H9 (cell line): ENCODE data around the gene INTS6. TPM values are rescaled to one million over a fixed set of nuclear protein-coding genes. Genes with fewer than 3 reads are reported as not detected.

Experiments used
- DNase-seq: peaks from one replicate; pipeline ENCODE4 v3.0.0-alpha.2; 2017
- H2AFZ ChIP-seq: one replicate; pipeline ENCODE4 v1.6.1; 2013; ENCODE audit warnings: mild to moderate bottlenecking, low read length, control low read depth, moderate library complexity
- H2AK5ac ChIP-seq: 2 replicates; pipeline ENCODE4 v1.6.1; 2013; ENCODE audit warnings: low read length, control low read depth, mixed read lengths; ENCODE audit not compliant: insufficient read length
- H2BK120ac ChIP-seq: one replicate; pipeline ENCODE4 v1.6.1; 2013; ENCODE audit warnings: low read depth, mild to moderate bottlenecking, low read length, control low read depth, inconsistent platforms; ENCODE audit not compliant: poor library complexity, severe bottlenecking
- H2BK12ac ChIP-seq: 2 replicates; pipeline ENCODE4 v1.6.1; 2013; ENCODE audit warnings: low read length, control low read depth, mixed read lengths, low read depth; ENCODE audit not compliant: insufficient read length
- H2BK15ac ChIP-seq: 2 replicates; pipeline ENCODE4 v1.6.1; 2013; ENCODE audit warnings: low read depth, low read length, control low read depth
- H2BK20ac ChIP-seq: one replicate; pipeline ENCODE4 v1.6.1; 2013; ENCODE audit warnings: low read depth, mild to moderate bottlenecking, low read length, control low read depth, inconsistent platforms; ENCODE audit not compliant: poor library complexity, severe bottlenecking
- H2BK5ac ChIP-seq: 2 replicates; pipeline ENCODE4 v1.6.1; 2013; ENCODE audit warnings: low read length, control low read depth, mixed read lengths; ENCODE audit not compliant: insufficient read length
- H3K14ac ChIP-seq: 2 replicates; pipeline ENCODE4 v1.6.1; 2013; ENCODE audit warnings: low read length, control low read depth; ENCODE audit not compliant: insufficient read depth
- H3K18ac ChIP-seq: 2 replicates; pipeline ENCODE4 v1.6.1; 2013; ENCODE audit warnings: low read depth, mild to moderate bottlenecking, mixed read lengths, low read length, control low read depth; ENCODE audit not compliant: insufficient read length
- H3K23ac ChIP-seq: 2 replicates; pipeline ENCODE4 v1.6.1; 2013; ENCODE audit warnings: low read length, control low read depth, mixed read lengths, low read depth; ENCODE audit not compliant: insufficient read length
- H3K23me2 ChIP-seq: 2 replicates; pipeline ENCODE4 v1.6.1; 2013; ENCODE audit warnings: low read depth, mild to moderate bottlenecking, mixed read lengths, low read length, control low read depth; ENCODE audit not compliant: insufficient read length, poor library complexity, severe bottlenecking
- H3K27ac ChIP-seq: 2 replicates; pipeline ENCODE4 v1.5.1; 2013; ENCODE audit warnings: low read length, control low read depth, mixed read lengths, low read depth; ENCODE audit not compliant: insufficient read length
- H3K27me3 ChIP-seq: 2 replicates; pipeline ENCODE4 v1.6.1; 2013; ENCODE audit warnings: low read length, control low read depth, inconsistent platforms; ENCODE audit not compliant: insufficient read depth
- H3K4ac ChIP-seq: 2 replicates; pipeline ENCODE4 v1.6.1; 2013; ENCODE audit warnings: low read depth, mild to moderate bottlenecking, control low read depth, inconsistent platforms, low read length, moderate library complexity
- H3K4me1 ChIP-seq: 2 replicates; pipeline ENCODE4 v1.6.1; 2013; ENCODE audit warnings: low read length, control low read depth, inconsistent platforms; ENCODE audit not compliant: insufficient read depth
- H3K4me2 ChIP-seq: 2 replicates; pipeline ENCODE4 v1.6.1; 2013; ENCODE audit warnings: low read length, control low read depth, mixed read lengths; ENCODE audit not compliant: insufficient read length, insufficient read depth
- H3K56ac ChIP-seq: 2 replicates; pipeline ENCODE4 v1.6.1; 2013; ENCODE audit warnings: low read depth, mild to moderate bottlenecking, mixed read lengths, low read length, control low read depth; ENCODE audit not compliant: insufficient read length
- H3K79me1 ChIP-seq: 2 replicates; pipeline ENCODE4 v1.6.1; 2013; ENCODE audit warnings: low read depth, mild to moderate bottlenecking, moderate library complexity, low read length, control low read depth, inconsistent platforms; ENCODE audit not compliant: insufficient read depth, poor library complexity, severe bottlenecking
- H3K79me2 ChIP-seq: 2 replicates; pipeline ENCODE4 v1.6.1; 2013; ENCODE audit warnings: low read length, control low read depth, inconsistent platforms; ENCODE audit not compliant: insufficient read depth
- H3K9ac ChIP-seq: 2 replicates; pipeline ENCODE4 v1.6.1; 2013; ENCODE audit warnings: low read length, control low read depth, mixed read lengths; ENCODE audit not compliant: insufficient read length; ENCODE audit errors: extremely low read depth
- H3K9me3 ChIP-seq: one replicate; pipeline ENCODE4 v1.6.1; 2013; ENCODE audit warnings: low read depth, low read length, inconsistent platforms; ENCODE audit not compliant: control insufficient read depth
- H3T11ph ChIP-seq: one replicate; pipeline ENCODE4 v1.6.1; 2013; ENCODE audit warnings: mild to moderate bottlenecking, low read length, control low read depth, inconsistent platforms
- H4K20me1 ChIP-seq: one replicate; pipeline ENCODE4 v1.6.1; 2013; ENCODE audit not compliant: control insufficient read depth, insufficient read length, insufficient read depth
- H4K5ac ChIP-seq: 2 replicates; pipeline ENCODE4 v1.6.1; 2013; ENCODE audit warnings: low read depth, mild to moderate bottlenecking, mixed read lengths, low read length, control low read depth; ENCODE audit not compliant: insufficient read length
- H4K8ac ChIP-seq: replicated peaks from 2 replicates; pipeline ENCODE4 v1.6.1; 2013; ENCODE audit warnings: low read length, control low read depth, mixed read lengths, low read depth; ENCODE audit not compliant: insufficient read length
- H4K91ac ChIP-seq: 2 replicates; pipeline ENCODE4 v1.6.1; 2013; ENCODE audit warnings: low read depth, mild to moderate bottlenecking, moderate library complexity, mixed read lengths, low read length, control low read depth; ENCODE audit not compliant: insufficient read length
- H3K27ac Mint-ChIP-seq, 3 experiments: 2 replicates in 2 of 3; 3 replicates in 1 of 3; pipeline ENCODE4 v1.8.0; 2020 to 2021; ENCODE audit warnings: mixed read lengths in 3 of 3, mild to moderate bottlenecking in 1 of 3, moderate library complexity in 1 of 3
- H3K27me3 Mint-ChIP-seq: 2 replicates; pipeline ENCODE4 v1.8.0; 2021; ENCODE audit warnings: low read depth, mild to moderate bottlenecking, moderate library complexity, mixed read lengths
- H3K36me3 Mint-ChIP-seq, 3 experiments: 2 replicates in 2 of 3; 3 replicates in 1 of 3; pipeline ENCODE4 v1.8.0; 2020 to 2021; ENCODE audit warnings: low read depth in 3 of 3, mixed read lengths in 3 of 3; ENCODE audit not compliant: insufficient read depth in 1 of 3
- H3K4me1 Mint-ChIP-seq, 2 experiments: 2 replicates each; pipeline ENCODE4 v1.8.0; 2020; ENCODE audit warnings: mixed read lengths in 2 of 2
- H3K4me3 Mint-ChIP-seq, 2 experiments: 2 replicates in 1 of 2; 3 replicates in 1 of 2; pipeline ENCODE4 v1.8.0; 2020 to 2021; ENCODE audit warnings: mild to moderate bottlenecking in 2 of 2, mixed read lengths in 2 of 2, moderate library complexity in 1 of 2
- H3K9me3 Mint-ChIP-seq, 2 experiments: 2 replicates in 1 of 2; 3 replicates in 1 of 2; pipeline ENCODE4 v1.8.0; 2020; ENCODE audit warnings: mild to moderate bottlenecking in 2 of 2, mixed read lengths in 2 of 2, moderate library complexity in 1 of 2
- WGBS: extraction: QIAGEN DNeasy Blood & Tissue Kit; methylation state at CpG from one replicate; pipeline ENCODE4 v1.1.7; 2013; ENCODE audit warnings: missing lambda C conversion rate, low lambda C conversion rate, mixed read lengths; ENCODE audit not compliant: insufficient read length; ENCODE audit errors: extremely low coverage; 5-methylcytosine and 5-hydroxymethylcytosine counted together
- total RNA-seq: library from RNA; stranded (reverse); gene quantifications from 2 replicates; pipeline ENCODE4 v1.2.1, GENCODE V29; 2021
- TF ChIP-seq, protein P1 (sequence below): fragments of 200-600 bp; sonication (generic); conservative IDR thresholded peaks from 3 replicates; pipeline ENCODE4 v1.8.0; 2021; ENCODE audit warnings: antibody characterized with exemption, mild to moderate bottlenecking

Gene INTS6
- total RNA-seq, 1 experiment from 2014 or later = 61.2 TPM

DNA sequence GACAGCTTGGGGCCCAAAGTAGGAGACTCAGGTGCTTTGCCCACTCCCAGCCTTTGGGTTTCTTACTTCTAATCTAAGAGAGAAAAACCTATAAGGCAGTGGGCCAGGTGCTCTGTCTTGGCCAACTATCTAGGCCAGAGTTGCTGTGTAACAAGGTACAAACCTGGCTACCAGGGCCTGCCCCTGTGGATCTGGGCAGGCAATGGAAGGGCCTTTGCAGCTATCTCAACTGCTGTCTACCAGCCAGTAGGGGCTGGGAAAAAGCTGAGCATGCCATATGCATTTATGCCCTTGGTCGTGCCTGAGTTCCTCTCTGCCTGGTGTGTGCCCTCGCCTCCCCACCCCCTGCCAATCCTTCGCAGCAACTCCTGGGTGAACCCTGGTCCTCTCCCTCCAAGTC, 130.0 kb downstream of the INTS6 start:
- Histone ChIP-seq H2BK15ac (no peak overlapping the region), H2BK20ac (no peak overlapping the region), H3K23ac (no peak overlapping the region), H3K9me3 (no peaks in the 10 kb centered on the region), H2AFZ (no peak overlapping the region), H3K9ac (no peak overlapping the region), H4K5ac (no peak overlapping the region), H4K8ac (no peak overlapping the region), H3K4me2 (no peak overlapping the region), H3K14ac (no peak overlapping the region), H2BK12ac (no peak overlapping the region), H4K91ac (no peak overlapping the region), H4K20me1 (no peaks in the 10 kb centered on the region), H2AK5ac (no peak overlapping the region), H3K79me1 (no peaks in the 10 kb centered on the region), H3K27ac (no peak overlapping the region), H3K23me2 (no peaks in the 10 kb centered on the region), H3T11ph (no peak overlapping the region), H3K4ac (no peak overlapping the region), H3K79me2 (no peaks in the 10 kb centered on the region), H3K56ac (no peak overlapping the region), H3K18ac (no peak overlapping the region), H2BK5ac (no peak overlapping the region), H2BK120ac (no peak overlapping the region), H3K4me1 (peaks cover 5% of the 10 kb centered on the region; the same call in 1 of the 2 replicates), H3K27me3 (no peaks in the 10 kb centered on the region; the same call in 1 of the 2 replicates)
- H3K4me3 Mint-ChIP-seq = no peak overlapping the region
- peaks cover 46% of the 10 kb centered on the region in 2 experiments for H3K4me1 Mint-ChIP-seq
- no peaks in the 10 kb centered on the region for H3K9me3 Mint-ChIP-seq
- H3K27me3 Mint-ChIP-seq = no peaks in the 10 kb centered on the region
- DNase-seq = no peak
- H3K27ac Mint-ChIP-seq = peak overlapping the region in 2 of 3 experiments; percentile 3 to 16; a peak in 2 of 7 replicates
- WGBS = no CpG with 5 or more reads among the region's 3 CpGs
- TF ChIP-seq, protein P1, sequence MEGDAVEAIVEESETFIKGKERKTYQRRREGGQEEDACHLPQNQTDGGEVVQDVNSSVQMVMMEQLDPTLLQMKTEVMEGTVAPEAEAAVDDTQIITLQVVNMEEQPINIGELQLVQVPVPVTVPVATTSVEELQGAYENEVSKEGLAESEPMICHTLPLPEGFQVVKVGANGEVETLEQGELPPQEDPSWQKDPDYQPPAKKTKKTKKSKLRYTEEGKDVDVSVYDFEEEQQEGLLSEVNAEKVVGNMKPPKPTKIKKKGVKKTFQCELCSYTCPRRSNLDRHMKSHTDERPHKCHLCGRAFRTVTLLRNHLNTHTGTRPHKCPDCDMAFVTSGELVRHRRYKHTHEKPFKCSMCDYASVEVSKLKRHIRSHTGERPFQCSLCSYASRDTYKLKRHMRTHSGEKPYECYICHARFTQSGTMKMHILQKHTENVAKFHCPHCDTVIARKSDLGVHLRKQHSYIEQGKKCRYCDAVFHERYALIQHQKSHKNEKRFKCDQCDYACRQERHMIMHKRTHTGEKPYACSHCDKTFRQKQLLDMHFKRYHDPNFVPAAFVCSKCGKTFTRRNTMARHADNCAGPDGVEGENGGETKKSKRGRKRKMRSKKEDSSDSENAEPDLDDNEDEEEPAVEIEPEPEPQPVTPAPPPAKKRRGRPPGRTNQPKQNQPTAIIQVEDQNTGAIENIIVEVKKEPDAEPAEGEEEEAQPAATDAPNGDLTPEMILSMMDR = no peak; the same call in 2 of the 3 replicates
- peaks cover 0 to 3% (median 0%) of the 10 kb centered on the region in 3 experiments; a peak in 2 of 7 replicates for H3K36me3 Mint-ChIP-seq
